Calu3 (cell line): ENCODE data around the gene ASB14. TPM values are rescaled to one million over a fixed set of nuclear protein-coding genes. Genes with fewer than 3 reads are reported as not detected.

Source experiments
- BruUV-seq: library from RNA; stranded (reverse); fragments of 400-500 nt; replicated peaks from 2 replicates; lab custom pipeline; 2021; lab: Mats Ljungman, UMichigan
- CTCF ChIA-PET: fragments of 300-600 bp; sonication (Branson Sonifier 250); formaldehyde crosslinking; loops from one replicate; lab custom pipeline; 2022; ENCODE audit warnings: antibody characterized with exemption; lab: Charles Lee
- DNase-seq: peaks from one replicate; pipeline ENCODE4 v3.0.0; 2022
- H3K27ac Mint-ChIP-seq: one replicate; pipeline ENCODE4 v1.8.0; 2022; ENCODE audit warnings: mixed read lengths; ENCODE audit not compliant: unreplicated experiment
- H3K27me3 Mint-ChIP-seq: one replicate; pipeline ENCODE4 v1.8.0; 2022; ENCODE audit warnings: mixed read lengths; ENCODE audit not compliant: unreplicated experiment
- H3K36me3 Mint-ChIP-seq: one replicate; pipeline ENCODE4 v1.8.0; 2022; ENCODE audit warnings: mild to moderate bottlenecking, moderate library complexity, mixed read lengths; ENCODE audit not compliant: insufficient read depth, unreplicated experiment
- H3K4me1 Mint-ChIP-seq: one replicate; pipeline ENCODE4 v1.8.0; 2022; ENCODE audit warnings: mild to moderate bottlenecking, low read depth, mixed read lengths; ENCODE audit not compliant: unreplicated experiment
- H3K4me3 Mint-ChIP-seq: one replicate; pipeline ENCODE4 v1.8.0; 2022; ENCODE audit warnings: mild to moderate bottlenecking, low read depth, moderate library complexity, mixed read lengths; ENCODE audit not compliant: unreplicated experiment
- H3K9me3 Mint-ChIP-seq: one replicate; pipeline ENCODE4 v1.8.0; 2022; ENCODE audit warnings: low read depth, mixed read lengths; ENCODE audit not compliant: unreplicated experiment
- intact Hi-C: fragments of 100-400 bp; cut with micrococcal nuclease; formaldehyde crosslinking; loops from one replicate; pipeline ENCODE4 v1.10.0; 2022; ENCODE audit not compliant: unreplicated experiment
- total RNA-seq: library from RNA; stranded (reverse); gene quantifications from 2 replicates; pipeline ENCODE4 v1.2.3, GENCODE V29; 2022
- TF ChIP-seq, protein P1 (sequence below): fragments of 200-600 bp; IDR thresholded peaks from one replicate; pipeline ENCODE4 v1.8.0; 2022; ENCODE audit warnings: antibody characterized with exemption; ENCODE audit not compliant: unreplicated experiment

ASB14 gene
- total RNA-seq, 1 experiment from 2014 or later = 0.40 TPM

DNA sequence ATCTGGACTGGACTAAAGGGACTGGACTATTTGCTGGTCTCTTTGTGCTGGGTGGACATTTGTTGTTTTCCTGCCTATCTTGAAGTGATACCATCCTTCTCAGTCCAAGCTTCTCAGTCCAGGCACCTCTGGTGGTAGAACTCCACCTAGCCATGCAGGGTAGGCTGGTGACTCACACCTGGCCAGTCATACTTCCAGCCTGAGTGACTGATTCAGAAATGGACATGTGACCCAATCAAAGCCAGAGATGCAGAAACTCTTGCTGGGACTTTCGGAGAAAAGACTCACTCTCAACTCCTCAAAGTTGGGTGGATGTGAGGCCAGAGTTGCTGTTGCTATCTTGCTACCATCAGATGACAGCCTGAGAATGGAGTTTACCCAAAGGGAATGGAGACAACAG, 5.6 kb upstream of the ASB14 start:
- Mint-ChIP-seq H3K36me3 (no peaks in the 10 kb centered on the region), H3K4me3 (no peak overlapping the region), H3K9me3 (no peaks in the 10 kb centered on the region), H3K4me1 (peaks cover 15% of the 10 kb centered on the region), H3K27ac (no peak overlapping the region), H3K27me3 (no peaks in the 10 kb centered on the region)
- peak; percentile 67 for DNase-seq
- intact Hi-C loops = no loop called here
- TF ChIP-seq, protein P1, sequence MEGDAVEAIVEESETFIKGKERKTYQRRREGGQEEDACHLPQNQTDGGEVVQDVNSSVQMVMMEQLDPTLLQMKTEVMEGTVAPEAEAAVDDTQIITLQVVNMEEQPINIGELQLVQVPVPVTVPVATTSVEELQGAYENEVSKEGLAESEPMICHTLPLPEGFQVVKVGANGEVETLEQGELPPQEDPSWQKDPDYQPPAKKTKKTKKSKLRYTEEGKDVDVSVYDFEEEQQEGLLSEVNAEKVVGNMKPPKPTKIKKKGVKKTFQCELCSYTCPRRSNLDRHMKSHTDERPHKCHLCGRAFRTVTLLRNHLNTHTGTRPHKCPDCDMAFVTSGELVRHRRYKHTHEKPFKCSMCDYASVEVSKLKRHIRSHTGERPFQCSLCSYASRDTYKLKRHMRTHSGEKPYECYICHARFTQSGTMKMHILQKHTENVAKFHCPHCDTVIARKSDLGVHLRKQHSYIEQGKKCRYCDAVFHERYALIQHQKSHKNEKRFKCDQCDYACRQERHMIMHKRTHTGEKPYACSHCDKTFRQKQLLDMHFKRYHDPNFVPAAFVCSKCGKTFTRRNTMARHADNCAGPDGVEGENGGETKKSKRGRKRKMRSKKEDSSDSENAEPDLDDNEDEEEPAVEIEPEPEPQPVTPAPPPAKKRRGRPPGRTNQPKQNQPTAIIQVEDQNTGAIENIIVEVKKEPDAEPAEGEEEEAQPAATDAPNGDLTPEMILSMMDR = no peak
- BruUV-seq = no TSS peak
- CTCF ChIA-PET = no interaction called here

DNA sequence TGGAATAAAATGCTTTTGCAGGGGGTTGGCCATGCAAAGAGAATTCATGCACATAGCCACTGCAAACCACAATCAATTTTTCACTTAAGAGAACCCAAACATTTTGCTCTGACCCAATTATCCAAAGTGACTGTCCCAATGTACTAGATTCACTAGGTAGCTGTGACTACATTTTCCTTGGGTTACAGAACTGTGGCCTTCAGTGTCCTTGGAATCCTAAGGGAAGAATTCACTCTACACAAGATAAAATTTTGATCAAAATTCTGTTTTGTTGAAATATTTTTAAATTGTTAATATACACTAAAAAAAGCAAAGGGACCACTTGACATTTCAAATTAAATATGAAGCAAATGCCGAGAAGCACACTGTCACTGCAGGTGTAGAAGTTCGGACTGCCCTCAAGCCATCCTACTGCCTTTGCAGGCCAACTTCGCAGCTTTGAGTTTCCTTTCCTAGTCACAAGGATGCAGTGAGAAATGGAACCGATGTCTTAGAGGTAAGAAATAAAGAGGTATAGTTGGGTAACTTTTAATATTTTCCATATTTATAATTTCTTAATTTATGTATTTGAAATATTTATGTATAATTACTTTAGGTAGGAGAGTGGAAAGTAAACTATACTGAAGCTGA, 527 bp upstream of the ASB14 start:
- intact Hi-C loops = no loop called here
- TF ChIP-seq, protein P1 = no peak
- H3K36me3 Mint-ChIP-seq = no peaks in the 10 kb centered on the region
- H3K27ac Mint-ChIP-seq = no peak overlapping the region
- BruUV-seq = no TSS peak
- H3K27me3 Mint-ChIP-seq = no peaks in the 10 kb centered on the region
- CTCF ChIA-PET = no interaction called here
- H3K4me1 Mint-ChIP-seq = peaks cover 5% of the 10 kb centered on the region
- no peaks in the 10 kb centered on the region for H3K9me3 Mint-ChIP-seq
- H3K4me3 Mint-ChIP-seq = no peak overlapping the region
- no peak for DNase-seq

DNA sequence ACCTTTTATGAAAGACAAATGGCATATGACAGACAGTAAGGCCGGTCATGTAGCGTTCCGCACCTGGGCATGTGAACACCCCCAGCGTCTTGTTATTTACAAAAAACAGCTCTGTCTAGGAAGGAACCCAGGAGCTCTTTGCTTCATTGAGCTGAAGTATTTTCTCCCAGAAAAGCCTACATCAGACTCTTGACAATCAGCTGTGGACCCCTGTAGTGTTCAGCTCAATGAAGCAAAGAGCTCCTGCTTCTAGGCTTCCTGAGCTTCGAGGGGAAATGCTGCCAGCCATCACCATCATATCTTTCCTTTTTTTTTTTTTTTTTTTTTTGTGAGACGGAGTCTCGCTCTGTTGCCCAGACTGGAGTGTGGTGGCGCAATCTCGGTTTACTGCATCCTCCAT, 4.1 kb downstream of the ASB14 start:
- no TSS peak for BruUV-seq
- Mint-ChIP-seq H3K4me1 (no peaks in the 10 kb centered on the region), H3K9me3 (no peaks in the 10 kb centered on the region), H3K4me3 (no peak overlapping the region), H3K27me3 (no peaks in the 10 kb centered on the region), H3K36me3 (no peaks in the 10 kb centered on the region), H3K27ac (no peak overlapping the region)
- no peak for DNase-seq
- CTCF ChIA-PET = interaction anchor here (0.6 kb wide), 1 partner anchor 1831 kb away, joined by 3 read pairs; no protein-coding TSS in a partner anchor
- TF ChIP-seq, protein P1 = no peak
- intact Hi-C loops = no loop called here

DNA sequence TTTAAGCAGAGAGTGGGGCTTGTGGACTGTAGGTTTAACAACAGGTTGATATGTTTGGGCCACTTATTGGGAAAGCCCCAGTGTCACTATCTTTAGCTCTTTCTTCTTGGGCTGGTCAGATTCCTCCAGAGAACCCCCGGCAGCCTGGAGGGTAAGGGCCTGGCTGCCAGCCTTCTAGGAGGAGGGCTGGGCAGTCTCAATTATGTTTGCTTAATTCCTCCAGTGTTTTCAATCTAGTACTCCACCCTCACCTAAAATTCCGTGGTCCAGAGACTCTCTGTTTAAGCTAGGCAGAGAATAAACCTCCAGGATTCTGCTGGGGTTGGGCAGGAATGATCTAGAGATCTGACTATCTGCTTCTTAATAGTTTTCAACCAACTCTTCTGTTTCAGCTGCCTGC, 5.3 kb downstream of the ASB14 start:
- no TSS peak for BruUV-seq
- H3K4me3 Mint-ChIP-seq = no peak overlapping the region
- H3K4me1 Mint-ChIP-seq = no peaks in the 10 kb centered on the region

More for the DNA sequence above, 5.3 kb downstream of the ASB14 start:
- TF ChIP-seq, protein P1 = no peak
- DNase-seq = no peak
- no peaks in the 10 kb centered on the region for H3K9me3 Mint-ChIP-seq
- H3K27ac Mint-ChIP-seq = no peak overlapping the region
- CTCF ChIA-PET = no interaction called here
- intact Hi-C loops = no loop called here
- no peaks in the 10 kb centered on the region for H3K27me3 Mint-ChIP-seq
- no peaks in the 10 kb centered on the region for H3K36me3 Mint-ChIP-seq
